Fibroblast of skin of right biceps (primary cell): Measurements from ENCODE around the gene MYOCOS.
"Not testable (repeated sequence)": the region's sequence is repeated elsewhere in the genome, so short reads cannot be mapped to it uniquely, and the experiment has no call there.

Source experiments
- DNase-seq: peaks from one replicate; pipeline ENCODE4 v3.0.0-alpha.2; 2013

MYOCOS gene

DNA sequence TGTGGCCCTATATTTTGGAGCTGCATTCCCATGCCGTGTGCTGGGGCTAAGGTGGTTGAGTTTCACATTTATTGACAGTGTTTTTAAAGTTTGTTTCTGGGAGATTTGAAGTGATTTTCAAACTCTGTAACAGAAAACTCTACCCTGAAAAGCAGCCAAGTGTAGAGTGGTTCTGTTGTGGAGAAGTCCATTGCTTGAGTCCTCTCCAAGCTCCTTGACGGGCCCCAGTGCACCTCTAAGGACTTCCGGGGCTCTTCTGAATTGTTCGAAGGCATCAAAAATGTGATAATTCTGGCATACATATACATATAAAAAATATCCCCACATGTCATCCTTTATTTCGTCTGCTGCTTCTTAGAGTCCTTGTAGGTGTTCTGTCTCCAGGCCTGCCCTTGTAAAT is 5.0 kb downstream of the MYOCOS start:
- DNase-seq = no peak

DNA sequence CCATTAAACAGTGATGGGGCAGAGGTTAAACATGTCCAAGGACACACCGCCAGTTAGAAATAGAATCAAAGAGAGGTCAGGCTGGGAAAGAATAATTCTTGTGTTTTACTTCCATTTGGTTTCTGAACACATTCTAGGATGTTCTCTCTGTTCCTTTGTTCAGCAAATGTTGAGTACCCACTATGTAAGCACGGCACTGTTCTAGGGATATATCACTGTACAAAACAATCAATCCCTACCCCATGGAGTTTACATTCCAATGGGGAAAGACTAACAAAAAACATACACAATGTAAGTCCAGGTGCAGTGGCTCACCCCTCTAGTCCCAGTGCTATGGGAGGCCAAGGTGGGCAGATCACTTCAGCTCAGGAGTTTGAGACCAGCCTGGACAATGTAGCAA is 6.2 kb downstream of the MYOCOS start:
- no peak for DNase-seq

DNA sequence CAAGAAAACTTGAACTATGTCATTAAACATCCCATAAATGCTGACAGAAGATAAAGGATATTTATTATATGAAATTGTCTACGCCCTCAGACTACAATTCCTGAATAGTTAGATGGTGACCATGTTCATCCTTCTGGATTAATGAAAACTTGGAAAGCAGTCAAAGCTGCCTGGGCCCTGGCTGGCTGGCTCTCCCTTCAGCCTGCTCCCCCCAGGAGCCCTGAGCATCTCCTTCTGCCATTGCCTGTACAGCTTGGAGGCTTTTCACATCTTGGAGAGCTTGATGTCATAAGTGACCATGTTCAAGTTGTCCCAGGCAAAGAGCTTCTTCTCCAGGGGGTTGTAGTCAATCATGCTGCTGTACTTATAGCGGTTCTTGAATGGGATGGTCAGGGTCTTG is 13.6 kb downstream of the MYOCOS start:
- DNase-seq = no peak

DNA sequence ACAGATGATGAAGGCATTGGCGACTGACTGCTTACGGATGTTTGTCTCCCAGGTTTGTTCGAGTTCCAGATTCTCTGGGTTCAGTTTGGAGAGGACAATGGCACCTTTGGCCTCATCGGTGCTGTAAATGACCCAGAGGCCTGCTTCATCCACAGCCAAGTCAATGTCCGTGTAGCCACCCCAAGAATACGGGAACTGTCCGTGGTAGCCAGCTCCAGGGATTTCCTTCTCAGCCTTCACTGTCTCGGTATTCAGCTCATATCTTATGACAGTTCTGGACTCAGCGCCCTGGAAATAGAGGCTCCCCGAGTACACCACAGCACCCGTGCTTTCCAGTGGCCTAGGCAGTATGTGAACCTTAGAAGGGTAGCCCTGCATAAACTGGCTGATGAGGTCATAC is 14.1 kb downstream of the MYOCOS start:
- no peak for DNase-seq

DNA sequence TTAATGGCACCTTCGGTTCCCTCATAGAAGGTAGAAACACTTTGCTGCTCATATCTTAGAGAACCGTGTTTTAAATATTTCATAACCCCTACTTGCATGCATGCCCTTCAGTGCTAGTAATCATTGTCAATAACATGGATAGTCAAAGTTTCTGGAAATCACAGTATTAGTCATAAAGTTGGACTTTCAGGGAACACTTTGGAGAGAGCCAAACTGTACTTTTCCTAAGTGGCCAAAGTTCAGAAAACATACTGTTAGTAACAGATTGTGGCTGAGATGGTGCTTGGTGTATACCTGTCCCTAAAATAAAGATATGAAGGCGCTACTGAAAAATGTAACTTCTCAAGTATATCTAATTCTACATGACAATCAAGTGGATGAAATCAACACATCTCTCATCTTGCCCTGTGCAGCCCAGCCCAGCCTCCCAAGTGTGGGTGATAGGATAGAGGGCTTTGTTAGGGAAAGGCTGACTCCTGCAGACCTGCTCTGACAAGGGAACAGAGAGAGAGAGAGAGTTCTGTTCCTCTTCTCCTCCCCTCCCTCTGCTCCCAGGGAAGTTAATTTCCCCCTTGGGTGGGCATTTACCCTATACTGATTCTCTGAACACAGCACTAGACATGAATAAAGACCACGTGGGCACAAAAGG is 16.0 kb downstream of the MYOCOS start:
- DNase-seq = no peak

DNA sequence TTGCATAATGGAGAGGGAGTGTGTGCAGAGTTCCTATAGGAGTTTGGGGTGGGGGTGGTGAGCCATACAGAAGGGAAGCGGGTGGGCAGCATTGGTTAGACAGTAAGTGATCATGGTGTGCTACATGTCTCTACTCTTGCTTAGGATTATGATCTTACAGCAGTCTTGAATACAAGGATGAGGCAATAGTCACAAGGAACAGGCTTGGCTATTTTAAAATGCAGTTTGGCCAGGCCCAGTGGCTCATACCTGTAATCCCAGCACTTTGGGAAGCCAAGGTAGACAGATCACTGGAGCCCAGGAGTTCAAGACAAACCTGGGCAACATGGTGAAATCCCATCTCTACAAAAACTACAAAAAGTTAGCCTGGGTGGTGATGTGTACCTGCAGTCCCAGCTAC is 18.2 kb downstream of the MYOCOS start:
- DNase-seq = no peak

DNA sequence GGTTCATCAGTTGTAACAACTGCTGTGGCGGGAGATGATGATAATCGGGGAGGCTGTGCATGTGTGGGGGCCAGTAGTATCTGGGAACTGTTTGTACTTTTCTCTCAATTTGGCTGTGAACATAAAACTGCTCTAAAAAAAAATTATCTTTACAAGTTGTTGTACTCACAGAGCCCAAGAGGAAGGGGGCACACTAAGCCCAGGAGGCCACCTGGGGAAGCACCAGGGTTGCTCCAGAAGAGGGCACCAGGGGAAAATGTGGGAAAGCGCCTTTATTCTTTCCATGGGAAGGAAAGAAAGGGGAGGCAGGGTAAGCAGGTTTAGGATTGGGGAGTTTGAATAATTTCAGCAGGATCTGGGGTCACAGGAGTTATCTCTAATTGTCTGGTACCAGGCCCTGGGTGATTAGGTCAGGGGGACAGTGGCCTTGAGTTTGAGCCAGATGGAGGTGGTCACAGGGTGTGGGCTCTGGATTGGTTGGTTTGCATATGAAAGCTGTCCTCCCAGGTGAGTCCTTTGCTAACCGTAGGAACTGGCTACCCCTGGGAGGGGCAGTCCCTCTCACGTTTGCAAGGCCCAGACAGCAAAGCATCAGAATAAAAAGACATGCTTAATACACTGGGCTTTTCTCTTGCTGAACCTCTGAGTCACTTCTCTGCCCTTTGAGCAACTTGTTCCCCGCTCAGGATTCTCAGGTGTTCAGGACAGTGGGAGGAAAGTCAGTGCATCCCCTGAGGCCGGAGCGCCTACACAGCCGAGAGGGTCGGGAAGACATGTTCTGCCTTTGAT is 19.2 kb downstream of the MYOCOS start:
- no peak for DNase-seq

DNA sequence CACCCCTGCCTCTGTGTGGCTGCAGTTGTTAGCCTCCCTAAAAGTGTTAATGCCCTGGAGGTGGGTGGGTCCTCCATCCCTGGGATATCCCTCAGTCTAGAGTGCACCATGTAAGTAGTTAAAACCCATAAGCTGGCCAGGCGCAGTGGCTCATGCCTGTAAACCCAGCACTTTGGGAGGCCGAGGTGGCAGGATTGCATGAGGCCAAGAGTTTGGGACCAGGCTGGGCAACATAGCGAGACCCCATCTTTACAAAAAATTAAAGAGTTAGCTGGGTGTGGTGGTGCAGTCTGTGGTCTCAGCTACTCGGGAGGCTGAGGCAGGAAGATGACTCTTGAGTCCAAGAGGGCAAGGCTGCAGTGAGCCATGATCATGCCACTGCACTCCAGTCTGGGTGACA is 20.2 kb downstream of the MYOCOS start:
- no peak for DNase-seq

DNA sequence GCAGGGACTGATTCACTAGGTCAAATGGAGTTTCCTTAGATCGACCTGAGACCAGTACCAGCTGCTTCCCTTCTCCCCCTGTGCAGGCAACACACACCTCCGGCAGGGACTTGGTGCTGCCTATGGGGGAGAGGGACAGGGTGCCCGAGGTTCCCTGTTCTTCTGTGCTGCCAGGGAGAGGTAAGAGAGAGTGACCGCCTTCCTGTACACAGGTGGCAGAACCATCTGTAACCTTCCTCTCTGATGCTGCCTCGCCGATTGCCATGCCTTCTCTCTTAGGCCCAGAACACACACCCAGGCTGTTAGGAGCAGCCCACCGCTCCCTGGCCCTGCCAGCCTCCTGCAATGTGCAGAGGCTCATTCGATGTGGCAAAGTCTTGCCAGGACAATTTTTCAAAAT is 21.1 kb downstream of the MYOCOS start:
- no peak for DNase-seq

DNA sequence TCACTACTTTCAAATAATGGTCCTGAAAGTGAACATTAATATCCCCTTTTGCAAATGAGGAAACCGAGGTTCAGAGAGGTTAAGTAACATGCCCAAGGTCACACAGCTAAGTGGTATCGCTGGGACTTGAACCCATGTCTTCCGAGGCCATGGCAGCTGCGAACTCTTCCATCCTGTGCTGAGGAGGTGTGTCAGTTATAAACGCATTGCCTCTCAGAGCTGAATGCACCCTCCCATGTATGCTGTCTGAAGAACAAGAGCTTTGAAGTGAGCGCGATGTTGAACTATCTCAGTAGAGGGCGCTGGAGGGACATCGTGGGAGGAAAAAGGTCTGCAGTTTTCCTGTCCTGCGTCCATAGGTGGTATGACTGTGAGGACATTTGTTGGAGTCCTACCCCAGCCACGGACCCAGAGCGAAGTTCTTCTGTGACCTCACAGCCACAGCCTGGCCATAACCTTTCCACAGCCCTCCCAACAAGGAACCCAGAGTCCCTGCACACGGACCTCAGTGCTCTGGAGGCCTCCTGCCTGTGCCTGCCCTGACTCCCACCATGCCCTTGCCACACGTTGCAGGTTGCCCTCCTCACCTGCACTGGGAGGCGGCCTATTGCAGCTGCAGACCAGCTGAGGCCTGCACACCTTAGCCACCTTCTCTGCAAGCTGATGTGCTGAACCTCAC is 22.9 kb downstream of the MYOCOS start:
- DNase-seq = peak; percentile 83

DNA sequence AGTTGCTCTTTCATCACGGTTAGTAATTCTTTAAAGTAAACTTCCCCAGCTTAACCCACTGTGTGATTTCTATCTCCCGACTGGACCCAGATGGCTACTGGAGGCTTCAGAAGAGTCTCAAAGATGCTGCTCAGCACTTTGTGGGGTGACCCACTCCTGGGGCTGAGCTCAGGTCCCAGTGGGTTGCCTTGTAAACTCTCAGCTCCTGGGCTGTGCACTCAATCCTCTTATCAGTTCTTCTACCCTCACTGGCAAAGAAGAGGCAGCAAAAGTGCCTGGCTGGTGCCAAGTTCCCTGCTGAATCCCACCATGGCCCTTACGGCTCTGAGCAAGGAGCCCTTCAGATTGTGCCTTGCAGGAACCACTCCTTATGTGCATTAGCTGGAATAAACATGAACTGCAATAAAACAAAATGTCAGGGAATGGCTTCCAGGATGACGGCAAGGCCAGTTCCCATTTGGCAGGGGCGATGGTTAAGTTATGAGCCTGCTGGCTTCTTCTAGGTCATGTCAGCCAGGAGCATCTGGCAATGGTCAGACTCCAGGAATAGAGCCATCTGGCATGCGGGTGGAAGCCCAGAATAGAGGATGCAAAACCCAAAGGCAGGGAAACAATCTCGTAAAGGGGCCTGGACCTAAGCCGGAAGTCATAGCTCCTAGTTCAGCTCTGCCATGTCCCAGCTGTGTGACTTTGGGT is 23.7 kb downstream of the MYOCOS start:
- DNase-seq = no peak

DNA sequence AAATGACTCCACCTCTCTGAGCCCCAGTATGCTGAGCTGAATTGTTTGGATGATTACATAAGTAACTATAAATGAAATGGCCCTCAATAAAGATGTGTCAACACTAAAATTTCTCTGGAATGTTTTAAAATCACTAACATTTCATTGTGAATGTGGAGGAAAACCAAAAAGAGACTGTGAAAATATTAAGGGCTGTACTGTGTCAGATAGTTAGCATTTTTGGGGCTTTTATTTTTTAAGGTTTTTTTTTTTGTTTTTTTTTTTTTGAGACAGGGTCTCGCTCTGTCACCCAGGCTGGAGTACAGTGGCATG is 24.2 kb downstream of the MYOCOS start:
- DNase-seq = peak; percentile 31

DNA sequence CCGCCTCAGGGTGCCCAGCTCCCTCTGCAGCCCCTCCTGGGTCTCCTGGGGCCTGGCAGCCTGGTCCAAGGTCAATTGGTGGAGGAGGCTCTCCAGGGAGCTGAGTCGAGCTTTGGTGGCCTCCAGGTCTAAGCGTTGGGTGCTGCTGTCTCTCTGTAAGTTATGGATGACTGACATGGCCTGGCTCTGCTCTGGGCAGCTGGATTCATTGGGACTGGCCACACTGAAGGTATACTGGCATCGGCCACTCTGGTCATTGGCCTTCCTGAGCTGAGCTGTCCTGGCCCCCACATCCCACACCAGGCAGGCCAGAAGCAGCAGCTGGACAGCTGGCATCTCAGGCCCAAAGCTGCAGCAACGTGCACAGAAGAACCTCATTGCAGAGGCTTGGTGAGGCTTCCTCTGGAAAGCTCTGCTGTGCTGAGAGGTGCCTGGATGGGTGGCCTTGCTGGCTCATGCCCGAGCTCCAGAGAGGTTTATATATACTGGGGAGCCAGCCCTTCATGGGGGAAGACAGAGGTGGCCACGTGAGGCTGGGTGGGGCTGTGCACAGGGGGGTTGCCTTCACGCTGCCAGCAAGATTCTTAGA is 30.3 kb downstream of the MYOCOS start, which contains the start of gene MYOC:
Gene MYOC (minus strand): TSS at position 455 of the 589 bp plus-strand sequence. CDS start 77 bp downstream, at position 378.
- DNase-seq = no peak

DNA sequence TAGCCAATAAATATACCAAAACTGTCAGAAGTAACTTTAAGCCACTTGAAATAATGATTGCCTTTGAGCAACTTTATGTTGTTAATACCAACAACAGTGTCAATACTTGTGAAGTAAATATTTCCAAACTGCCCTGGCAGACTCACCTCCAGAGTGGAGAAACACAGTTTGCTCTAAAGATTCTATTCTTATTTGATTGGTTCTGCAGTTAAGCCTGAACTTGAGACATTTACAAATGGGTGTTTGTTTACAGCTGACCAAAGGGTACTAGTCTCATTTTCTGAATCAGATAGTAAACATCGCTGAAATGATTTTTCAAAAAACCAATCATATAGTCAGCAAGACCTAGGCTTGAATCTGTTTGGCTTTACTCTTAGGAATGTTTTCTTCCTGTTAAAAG is 31.8 kb downstream of the MYOCOS start:
- no peak for DNase-seq

DNA sequence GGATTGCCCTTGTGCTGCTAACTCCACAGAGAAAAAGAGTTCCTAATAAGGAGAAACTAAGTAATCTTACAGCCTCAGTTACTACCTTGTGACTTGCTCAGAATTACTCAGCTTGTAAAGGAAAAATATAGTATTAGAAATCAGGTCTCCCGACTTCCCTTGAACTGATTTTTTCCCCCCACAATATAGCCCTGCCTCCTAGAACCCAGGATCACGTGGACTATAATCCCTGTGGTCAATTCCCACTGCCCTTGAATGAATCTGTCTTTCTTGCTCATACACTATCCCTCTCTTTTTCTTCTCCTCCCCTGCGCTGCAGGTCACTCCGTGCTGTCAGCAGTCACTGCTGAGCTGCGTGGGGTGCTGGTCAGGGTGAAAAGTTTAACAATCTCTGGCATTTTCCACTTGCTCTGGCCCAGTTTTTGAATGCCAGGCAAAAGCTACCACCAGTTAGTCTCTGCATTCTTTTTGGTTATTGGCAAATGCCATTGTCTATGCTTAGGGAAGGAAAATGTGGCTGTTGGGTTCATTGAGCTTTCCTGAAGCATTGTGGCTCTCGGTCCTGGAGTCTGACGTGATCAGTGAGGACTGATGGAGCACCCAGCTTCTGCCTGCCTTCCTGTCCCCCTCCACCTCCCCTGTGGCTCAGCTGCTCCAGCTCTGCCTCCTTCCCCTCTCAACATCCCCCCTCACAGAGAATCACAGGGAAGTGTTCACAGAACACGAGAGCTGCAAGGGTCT is 32.3 kb downstream of the MYOCOS start:
- DNase-seq = peak; percentile 52

DNA sequence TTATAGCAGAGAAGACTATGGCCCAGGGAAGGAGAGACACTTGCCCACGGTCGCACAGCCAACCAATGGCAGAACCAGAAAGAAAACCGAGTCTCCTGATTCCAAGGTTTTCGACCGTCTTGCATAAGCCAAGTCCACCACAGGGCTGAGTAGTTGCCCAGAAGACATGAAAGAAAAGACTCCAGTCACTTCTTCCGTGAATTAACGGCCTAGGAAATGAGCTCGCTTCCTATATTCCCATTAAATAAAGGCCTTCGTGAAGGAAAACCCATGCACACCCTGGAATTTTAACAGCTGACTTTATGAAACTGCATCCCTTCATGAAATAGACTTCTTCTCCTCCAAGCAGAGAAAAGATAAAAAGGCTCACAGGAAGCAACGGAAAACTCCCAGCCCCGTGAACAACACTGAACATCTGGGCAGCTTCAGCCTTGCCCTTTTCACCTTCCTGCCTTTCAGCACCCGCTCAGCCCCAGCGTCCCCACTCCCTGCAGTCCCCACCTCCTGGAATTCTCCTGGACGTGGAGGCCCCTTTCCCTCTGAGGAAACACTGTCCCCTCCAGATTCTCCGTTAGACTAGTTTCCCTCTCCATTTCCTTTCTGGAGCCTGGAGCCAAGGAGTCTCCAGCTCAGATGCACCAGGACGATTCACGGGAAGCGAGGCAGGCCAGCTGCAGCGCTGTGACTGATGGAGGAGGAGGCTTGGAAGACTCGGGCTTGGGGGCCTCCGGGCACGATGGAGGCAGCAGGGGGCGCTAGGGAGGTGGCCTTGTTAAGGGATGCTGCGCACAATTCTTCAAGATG is 33.1 kb downstream of the MYOCOS start:
- DNase-seq = peak; percentile 72

DNA sequence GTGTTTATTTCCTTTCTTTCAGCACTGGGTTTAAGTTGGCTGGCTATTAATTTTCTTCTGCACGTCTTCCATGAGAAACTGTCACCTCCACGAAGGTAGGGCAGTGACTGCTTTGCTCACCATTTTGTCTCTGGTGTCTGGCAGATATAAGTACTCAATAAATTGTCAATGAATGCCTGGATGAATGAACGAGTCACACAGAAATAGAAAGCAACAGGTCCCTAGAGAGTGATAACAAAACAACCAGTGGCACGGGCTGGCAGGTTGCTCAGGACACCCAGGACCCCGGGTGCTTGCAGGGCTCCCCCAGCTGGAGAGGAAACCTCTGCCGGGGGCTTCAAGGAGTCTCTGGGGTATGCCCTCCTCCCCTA is 33.7 kb downstream of the MYOCOS start:
- DNase-seq = no peak

DNA sequence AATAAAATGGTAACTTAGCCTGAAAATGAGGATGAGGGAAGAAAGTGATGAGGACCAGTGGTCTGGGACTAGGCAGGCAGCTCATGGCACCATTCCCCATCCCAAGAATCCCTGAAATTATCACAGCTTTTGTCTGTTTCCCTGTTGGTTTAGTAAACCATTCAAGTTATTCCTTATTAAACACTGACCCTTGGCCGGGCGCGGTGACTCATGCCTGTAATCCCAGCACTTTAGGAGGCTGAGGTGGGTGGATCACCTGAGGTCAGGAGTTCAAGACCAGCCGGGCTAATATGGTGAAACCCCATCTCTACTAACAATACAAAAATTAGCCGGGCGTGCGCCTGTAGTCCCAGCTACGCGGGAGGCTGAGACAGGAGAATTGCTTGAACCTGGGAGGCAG is 34.2 kb downstream of the MYOCOS start:
- not testable (repeated sequence) for DNase-seq

DNA sequence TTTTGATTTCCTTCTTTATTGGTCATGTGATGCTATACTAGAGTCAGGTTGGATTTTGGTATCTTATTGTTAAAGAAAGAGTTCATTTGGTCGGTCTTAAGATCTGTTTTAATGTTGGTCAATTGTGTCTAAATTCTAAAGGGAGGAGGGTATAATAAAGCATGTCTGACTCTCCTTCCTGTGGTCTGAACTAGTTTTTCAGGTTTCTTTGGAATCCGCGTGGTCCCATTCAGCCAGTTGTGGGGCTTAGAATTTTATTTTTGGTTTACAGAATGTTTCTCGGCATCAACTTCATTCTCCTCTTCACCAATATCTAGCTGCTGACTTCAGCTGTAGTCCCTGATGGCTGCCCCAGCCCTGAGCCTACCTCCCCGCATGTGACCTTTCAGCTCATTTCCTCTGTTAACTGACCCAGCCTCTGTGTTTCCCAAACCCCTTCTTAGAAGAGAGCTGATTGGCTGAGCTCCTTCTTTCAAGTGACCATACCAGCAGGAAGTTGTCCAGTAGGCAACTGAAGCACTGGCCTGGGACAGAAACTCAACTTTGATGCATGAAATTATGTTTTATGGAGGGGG is 39.1 kb downstream of the MYOCOS start:
- no peak for DNase-seq

DNA sequence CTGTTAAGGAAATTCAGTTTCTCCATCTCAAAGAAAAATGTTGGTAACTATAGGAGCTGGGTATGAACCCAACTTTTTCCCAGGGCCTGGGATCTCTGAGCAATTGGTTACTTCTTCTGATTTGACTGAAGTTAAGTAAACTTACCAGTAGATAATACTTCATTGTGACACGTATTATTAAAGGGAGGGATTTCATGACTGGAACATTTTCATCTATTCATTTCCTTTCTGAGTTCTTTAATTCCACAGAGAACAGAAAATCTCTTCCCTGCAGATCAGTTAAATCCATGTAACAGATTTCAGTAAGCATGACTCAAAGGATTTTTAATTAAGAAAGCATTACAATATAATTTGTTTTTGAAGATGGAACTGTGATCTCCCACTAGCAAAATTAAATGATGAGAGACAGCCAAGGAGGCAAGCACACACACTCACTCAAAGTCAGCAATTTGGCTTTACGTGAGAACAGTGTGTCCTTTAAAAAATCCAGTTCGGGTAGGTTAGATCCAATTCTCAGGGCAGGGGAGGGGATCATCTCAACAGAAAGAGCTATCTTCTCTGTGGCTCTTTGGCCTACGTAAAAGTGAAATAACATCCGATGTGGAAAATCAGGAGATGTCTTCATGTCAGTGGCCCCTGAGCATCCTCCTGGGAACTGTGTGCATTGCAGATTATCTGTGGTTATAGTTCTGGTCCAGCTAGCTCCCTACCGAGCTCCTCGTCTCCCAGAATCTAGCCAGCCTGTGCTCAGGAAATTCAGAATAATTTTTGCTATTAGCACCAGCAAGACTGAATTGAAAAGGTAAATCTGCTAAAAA is 41.2 kb downstream of the MYOCOS start:
- no peak for DNase-seq
